Ovary (tissue), 3 donors: Measurements from ENCODE around the gene EVI5.
"Not testable (repeated sequence)": the region's sequence is repeated elsewhere in the genome, so short reads cannot be mapped to it uniquely, and the experiment has no call there.

Source experiments
- EP300 ChIP-seq: sonication (generic); formaldehyde crosslinking; IDR thresholded peaks from one replicate; pipeline ENCODE4 v1.6.1; 2017; ENCODE audit warnings: antibody characterized with exemption
- TF ChIP-seq, protein P1 (sequence below), 3 donors: fragments of 450-650 bp in 2 of 3; fragments of 200-600 bp in 1 of 3; IDR thresholded peaks; one replicate each; pipeline versions ENCODE4 v1.5.1 to v1.8.0; 2016 to 2022; ENCODE audit warnings: antibody characterized with exemption in 3 of 3, mild to moderate bottlenecking in 1 of 3
- donor health status: DM: no; HTN: no; CAD: no.

DNA sequence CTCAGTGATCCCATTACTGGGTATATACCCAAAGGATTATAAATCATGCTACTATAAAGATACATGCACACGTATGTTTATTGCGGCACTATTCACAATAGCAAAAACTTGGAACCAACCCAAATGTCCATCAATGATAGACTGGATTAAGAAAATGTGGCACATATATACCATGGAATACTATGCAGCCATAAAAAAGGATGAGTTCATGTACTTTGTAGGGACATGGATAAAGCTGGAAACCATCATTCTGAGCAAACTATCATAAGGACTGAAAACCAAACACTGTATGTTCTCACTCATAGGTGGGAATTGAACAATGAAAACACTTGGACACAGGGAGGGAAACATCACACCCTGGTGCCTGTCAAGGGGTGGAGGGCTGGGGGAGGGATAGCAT, 63.8 kb downstream of the EVI5 start:
- TF ChIP-seq, protein P1, sequence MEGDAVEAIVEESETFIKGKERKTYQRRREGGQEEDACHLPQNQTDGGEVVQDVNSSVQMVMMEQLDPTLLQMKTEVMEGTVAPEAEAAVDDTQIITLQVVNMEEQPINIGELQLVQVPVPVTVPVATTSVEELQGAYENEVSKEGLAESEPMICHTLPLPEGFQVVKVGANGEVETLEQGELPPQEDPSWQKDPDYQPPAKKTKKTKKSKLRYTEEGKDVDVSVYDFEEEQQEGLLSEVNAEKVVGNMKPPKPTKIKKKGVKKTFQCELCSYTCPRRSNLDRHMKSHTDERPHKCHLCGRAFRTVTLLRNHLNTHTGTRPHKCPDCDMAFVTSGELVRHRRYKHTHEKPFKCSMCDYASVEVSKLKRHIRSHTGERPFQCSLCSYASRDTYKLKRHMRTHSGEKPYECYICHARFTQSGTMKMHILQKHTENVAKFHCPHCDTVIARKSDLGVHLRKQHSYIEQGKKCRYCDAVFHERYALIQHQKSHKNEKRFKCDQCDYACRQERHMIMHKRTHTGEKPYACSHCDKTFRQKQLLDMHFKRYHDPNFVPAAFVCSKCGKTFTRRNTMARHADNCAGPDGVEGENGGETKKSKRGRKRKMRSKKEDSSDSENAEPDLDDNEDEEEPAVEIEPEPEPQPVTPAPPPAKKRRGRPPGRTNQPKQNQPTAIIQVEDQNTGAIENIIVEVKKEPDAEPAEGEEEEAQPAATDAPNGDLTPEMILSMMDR (IDR thresholded peaks at IDR 0.05): not testable (repeated sequence)
- TF ChIP-seq EP300: not testable (repeated sequence)
